Heart left ventricle (tissue), 13 donors: Measurements from ENCODE around the gene KRT72.

Experiments used
- POLR2A ChIP-seq, 2 donors: fragments of 450-650 bp; IDR thresholded peaks; one replicate each; pipeline ENCODE4 v1.6.1; 2017; ENCODE audit warnings: antibody characterized with exemption in 2 of 2, mild to moderate bottlenecking in 2 of 2, moderate library complexity in 2 of 2
- TF ChIP-seq, protein P1 (sequence below), 12 donors: fragments of 200-600 bp; sonication (generic) in 4 of 12; IDR thresholded peaks; one replicate each; pipeline versions ENCODE4 v1.5.0 to v1.8.0; 2018 to 2022; ENCODE audit warnings: antibody characterized with exemption in 12 of 12, mild to moderate bottlenecking in 5 of 12
- donor health status: ischemic (EF 13 %, LVEDD 7.1; RV severe dilation, severe dysfunction).
- donor health status: DM: no; HTN: yes; CAD: no.
- donor health status: DM: no; HTN: no; CAD: no.
- donor health status: ischemic (EF 25% LVEDD 6.9; RV normal size, moderate dysfunction).
- donor health status: ischemic (EF 25% LVEDD 5.7; RV mildly dilated, moderate dysfunction).
- donor health status: ischemic (EF 35%, LVEDD 5.7; RV mildly dilated, moderate dysfunction).
- donor health status: nonischemic (EF 11% LVEDD 7.7; RV severe dilation, severe dysfunction).
- donor health status: DM: yes; HTN: yes; CAD: no.
- donor health status: PGD.
- donor health status: ischemic (EF 29% LVEDD 5.4; RV normal size, mild dysfunction).
- donor health status: nonischemic (EF 23%, LVEDD 6.1; RV moderate dilation, normal function).

DNA sequence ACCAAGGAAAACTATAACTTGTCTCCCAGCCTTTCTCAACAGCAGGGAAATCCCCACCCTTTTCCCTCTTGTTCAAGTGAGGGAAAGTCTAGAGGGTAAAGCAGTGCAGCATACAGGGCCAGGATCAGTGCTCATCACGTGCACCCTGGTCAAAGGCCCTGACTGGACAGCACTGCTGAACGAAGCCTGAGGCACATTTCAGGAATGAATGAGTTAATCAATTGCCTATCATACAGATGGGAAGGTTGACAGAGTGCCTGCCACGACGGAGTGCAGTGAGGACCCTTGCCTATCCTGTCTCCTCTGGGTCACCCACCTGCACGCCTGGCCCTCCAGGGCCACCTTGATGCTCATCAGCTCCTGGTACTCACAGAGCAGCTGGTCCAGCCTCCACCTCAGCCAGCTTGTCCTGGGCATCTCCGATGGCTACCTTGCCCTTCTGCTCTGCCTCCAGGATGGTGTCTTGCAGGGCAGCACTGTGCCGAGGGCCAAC, 28.8 kb upstream of the KRT72 start:
- TF ChIP-seq, protein P1, sequence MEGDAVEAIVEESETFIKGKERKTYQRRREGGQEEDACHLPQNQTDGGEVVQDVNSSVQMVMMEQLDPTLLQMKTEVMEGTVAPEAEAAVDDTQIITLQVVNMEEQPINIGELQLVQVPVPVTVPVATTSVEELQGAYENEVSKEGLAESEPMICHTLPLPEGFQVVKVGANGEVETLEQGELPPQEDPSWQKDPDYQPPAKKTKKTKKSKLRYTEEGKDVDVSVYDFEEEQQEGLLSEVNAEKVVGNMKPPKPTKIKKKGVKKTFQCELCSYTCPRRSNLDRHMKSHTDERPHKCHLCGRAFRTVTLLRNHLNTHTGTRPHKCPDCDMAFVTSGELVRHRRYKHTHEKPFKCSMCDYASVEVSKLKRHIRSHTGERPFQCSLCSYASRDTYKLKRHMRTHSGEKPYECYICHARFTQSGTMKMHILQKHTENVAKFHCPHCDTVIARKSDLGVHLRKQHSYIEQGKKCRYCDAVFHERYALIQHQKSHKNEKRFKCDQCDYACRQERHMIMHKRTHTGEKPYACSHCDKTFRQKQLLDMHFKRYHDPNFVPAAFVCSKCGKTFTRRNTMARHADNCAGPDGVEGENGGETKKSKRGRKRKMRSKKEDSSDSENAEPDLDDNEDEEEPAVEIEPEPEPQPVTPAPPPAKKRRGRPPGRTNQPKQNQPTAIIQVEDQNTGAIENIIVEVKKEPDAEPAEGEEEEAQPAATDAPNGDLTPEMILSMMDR (IDR thresholded peaks at IDR 0.05): no peak
- TF ChIP-seq POLR2A (IDR thresholded peaks at IDR 0.05): no peak
